Fibroblast of skin of right quadriceps (primary cell): ENCODE measurements around the gene TSFM.

Experiments used
- DNase-seq: peaks from one replicate; pipeline ENCODE4 v3.0.0-alpha.2; 2013

Gene TSFM

GRCh38 chr12:57837864-57838562, 55.4 kb downstream of the TSFM start:
- DNase-seq: peak; percentile 76

GRCh38 chr12:57838594-57839302, 56.2 kb downstream of the TSFM start:
- DNase-seq: peak; percentile 39

GRCh38 chr12:57839996-57840395, 57.4 kb downstream of the TSFM start:
- no peak for DNase-seq

GRCh38 chr12:57840726-57841125, 58.1 kb downstream of the TSFM start:
- peak; percentile 37 for DNase-seq

GRCh38 chr12:57841445-57841844, 58.9 kb downstream of the TSFM start:
- no peak for DNase-seq

GRCh38 chr12:57842342-57843294, 60.0 kb downstream of the TSFM start:
- DNase-seq: peak; percentile 31

- DNase-seq: peak; percentile 70
Observed at GRCh38 chr12:57844709-57845477, 62.3 kb downstream of the TSFM start.

GRCh38 chr12:57845478-57846284, 63.1 kb downstream of the TSFM start:
- peak; percentile 43 for DNase-seq

GRCh38 chr12:57846285-57846576, 63.6 kb downstream of the TSFM start:
- no peak for DNase-seq

GRCh38 chr12:57846577-57847319, 64.2 kb downstream of the TSFM start, which contains the start of gene CTDSP2:
Gene CTDSP2, minus strand, starts transcription at chr12:57846729. Its CDS starts 294 bp downstream, at chr12:57846435.
- DNase-seq: peak; percentile 99
